HEK293 (cell line): Measurements from ENCODE around the gene ITGB3.

ENCODE experiments used
- CTCF ChIA-PET: fragments of 350-600 bp; formaldehyde crosslinking; extraction: SDS; loops from one replicate; lab custom pipeline; 2021; ENCODE audit warnings: antibody characterized with exemption; lab: Yijun Ruan, JAX
- POLR2A ChIA-PET: fragments of 300-600 bp; formaldehyde crosslinking; extraction: SDS; loops from one replicate; lab custom pipeline; 2020; ENCODE audit warnings: antibody characterized with exemption, inconsistent platforms; lab: Yijun Ruan, JAX
- H3K27ac ChIP-seq: fragments of 200-500 bp; sonication (Bioruptor generic); 2 replicates; pipeline ENCODE4 v1.5.1; 2014; ENCODE audit warnings: low read depth, low read length, control low read depth, inconsistent platforms; ENCODE audit errors: extremely low read depth
- H3K36me3 ChIP-seq, 2 experiments: fragments of 200-500 bp in 1 of 2; sonication (Bioruptor generic) in 1 of 2; 1 replicate in 1 of 2; 2 replicates in 1 of 2; pipeline ENCODE4 v1.5.1; 2014 to 2017; ENCODE audit warnings: inconsistent platforms in 2 of 2, low read length in 2 of 2; ENCODE audit not compliant: control insufficient read depth in 2 of 2, insufficient read depth in 1 of 2
- H3K4me1 ChIP-seq: fragments of 200-500 bp; sonication (Bioruptor generic); 2 replicates; pipeline ENCODE4 v1.5.1; 2014; ENCODE audit warnings: mild to moderate bottlenecking, low read length, inconsistent platforms; ENCODE audit not compliant: control insufficient read depth, insufficient read depth
- H3K4me3 ChIP-seq: 2 replicates; pipeline ENCODE4 v1.5.1; 2011; ENCODE audit warnings: low read depth, mild to moderate bottlenecking, control low read depth, low read length, moderate library complexity
- H3K9me3 ChIP-seq: fragments of 200-500 bp; sonication (Bioruptor generic); 2 replicates; pipeline ENCODE4 v1.5.1; 2014; ENCODE audit warnings: low read depth, low read length, inconsistent platforms; ENCODE audit not compliant: control insufficient read depth, insufficient read depth
- BCL11A ChIP-seq: fragments of 450-650 bp; formaldehyde crosslinking; IDR thresholded peaks from 2 replicates; pipeline ENCODE4 v1.5.1; 2016; ENCODE audit warnings: low read depth, missing biosample characterization, missing genetic modification characterization
- EGR2 ChIP-seq: fragments of 450-650 bp; formaldehyde crosslinking; IDR thresholded peaks from 2 replicates; pipeline ENCODE4 v1.5.1; 2016; ENCODE audit warnings: low read depth, missing biosample characterization, missing genetic modification characterization
- GFI1B ChIP-seq: fragments of 450-650 bp; formaldehyde crosslinking; IDR thresholded peaks from 2 replicates; pipeline ENCODE4 v1.5.1; 2016; ENCODE audit warnings: missing biosample characterization, missing genetic modification characterization
- TCF7L2 ChIP-seq: IDR thresholded peaks from 2 replicates; pipeline ENCODE4 v1.6.1; 2011; ENCODE audit warnings: low read depth, mild to moderate bottlenecking, inconsistent platforms, low read length, moderate library complexity, borderline replicate concordance
- ZBTB48 ChIP-seq: fragments of 450-650 bp; formaldehyde crosslinking; IDR thresholded peaks from 2 replicates; pipeline ENCODE4 v1.5.1; 2016; ENCODE audit warnings: missing biosample characterization, missing genetic modification characterization
- ZFHX2 ChIP-seq: fragments of 450-650 bp; formaldehyde crosslinking; conservative IDR thresholded peaks from 2 replicates; pipeline ENCODE4 v1.5.1; 2016; ENCODE audit warnings: missing biosample characterization, missing genetic modification characterization
- ZNF10 ChIP-seq: fragments of 450-650 bp; formaldehyde crosslinking; IDR thresholded peaks from 2 replicates; pipeline ENCODE4 v1.5.1; 2017; ENCODE audit warnings: missing biosample characterization, missing genetic modification characterization
- ZNF157 ChIP-seq: fragments of 450-650 bp; formaldehyde crosslinking; IDR thresholded peaks from 2 replicates; pipeline ENCODE4 v1.5.1; 2016; ENCODE audit warnings: missing biosample characterization, missing genetic modification characterization
- ZNF239 ChIP-seq: fragments of 450-650 bp; formaldehyde crosslinking; IDR thresholded peaks from 2 replicates; pipeline ENCODE4 v1.5.1; 2016; ENCODE audit warnings: missing biosample characterization, missing genetic modification characterization
- ZNF266 ChIP-seq: fragments of 450-650 bp; formaldehyde crosslinking; IDR thresholded peaks from 2 replicates; pipeline ENCODE4 v1.5.1; 2016; ENCODE audit warnings: missing biosample characterization, missing genetic modification characterization, low read depth
- ZNF324 ChIP-seq: fragments of 450-650 bp; formaldehyde crosslinking; IDR thresholded peaks from 2 replicates; pipeline ENCODE4 v1.5.1; 2016; ENCODE audit warnings: missing biosample characterization, missing genetic modification characterization
- ZNF341 ChIP-seq: fragments of 450-650 bp; formaldehyde crosslinking; IDR thresholded peaks from 2 replicates; pipeline ENCODE4; 2016; ENCODE audit warnings: low read depth, missing biosample characterization, missing genetic modification characterization
- ZNF394 ChIP-seq: fragments of 450-650 bp; formaldehyde crosslinking; IDR thresholded peaks from 2 replicates; pipeline ENCODE4 v1.5.1; 2016; ENCODE audit warnings: missing biosample characterization, missing genetic modification characterization, mild to moderate bottlenecking, moderate library complexity, borderline replicate concordance
- ZNF433 ChIP-seq: fragments of 450-650 bp; formaldehyde crosslinking; IDR thresholded peaks from 2 replicates; pipeline ENCODE4 v1.5.1; 2016; ENCODE audit warnings: missing biosample characterization, missing genetic modification characterization, low read depth
- ZNF501 ChIP-seq: fragments of 450-650 bp; formaldehyde crosslinking; IDR thresholded peaks from 2 replicates; pipeline ENCODE4 v1.5.1; 2016; ENCODE audit warnings: missing biosample characterization, missing genetic modification characterization
- ZNF677 ChIP-seq: fragments of 450-650 bp; IDR thresholded peaks from 2 replicates; pipeline ENCODE4 v1.5.0; 2018; ENCODE audit warnings: missing biosample characterization, mild to moderate bottlenecking, missing genetic modification characterization, moderate library complexity
- TF ChIP-seq, protein P1 (sequence below): fragments of 450-650 bp; formaldehyde crosslinking; IDR thresholded peaks from 2 replicates; pipeline ENCODE4 v1.5.1; 2016; ENCODE audit warnings: missing biosample characterization, missing genetic modification characterization, low read depth
- TF ChIP-seq, protein P2 (sequence below): fragments of 450-650 bp; formaldehyde crosslinking; IDR thresholded peaks from 2 replicates; pipeline ENCODE4 v1.5.1; 2016; ENCODE audit warnings: missing biosample characterization, missing genetic modification characterization
- TF ChIP-seq, protein P3 (sequence below): fragments of 450-650 bp; formaldehyde crosslinking; IDR thresholded peaks from 2 replicates; pipeline ENCODE4 v1.5.1; 2017; ENCODE audit warnings: missing biosample characterization, missing genetic modification characterization
- TF ChIP-seq, protein P4 (sequence below): fragments of 450-650 bp; formaldehyde crosslinking; IDR thresholded peaks from 2 replicates; pipeline ENCODE4 v1.5.1; 2016; ENCODE audit warnings: missing biosample characterization, missing genetic modification characterization
- TF ChIP-seq, protein P5 (sequence below): fragments of 450-650 bp; formaldehyde crosslinking; IDR thresholded peaks from 2 replicates; pipeline ENCODE4 v1.5.1; 2016; ENCODE audit warnings: missing biosample characterization, missing genetic modification characterization

Gene ITGB3

DNA sequence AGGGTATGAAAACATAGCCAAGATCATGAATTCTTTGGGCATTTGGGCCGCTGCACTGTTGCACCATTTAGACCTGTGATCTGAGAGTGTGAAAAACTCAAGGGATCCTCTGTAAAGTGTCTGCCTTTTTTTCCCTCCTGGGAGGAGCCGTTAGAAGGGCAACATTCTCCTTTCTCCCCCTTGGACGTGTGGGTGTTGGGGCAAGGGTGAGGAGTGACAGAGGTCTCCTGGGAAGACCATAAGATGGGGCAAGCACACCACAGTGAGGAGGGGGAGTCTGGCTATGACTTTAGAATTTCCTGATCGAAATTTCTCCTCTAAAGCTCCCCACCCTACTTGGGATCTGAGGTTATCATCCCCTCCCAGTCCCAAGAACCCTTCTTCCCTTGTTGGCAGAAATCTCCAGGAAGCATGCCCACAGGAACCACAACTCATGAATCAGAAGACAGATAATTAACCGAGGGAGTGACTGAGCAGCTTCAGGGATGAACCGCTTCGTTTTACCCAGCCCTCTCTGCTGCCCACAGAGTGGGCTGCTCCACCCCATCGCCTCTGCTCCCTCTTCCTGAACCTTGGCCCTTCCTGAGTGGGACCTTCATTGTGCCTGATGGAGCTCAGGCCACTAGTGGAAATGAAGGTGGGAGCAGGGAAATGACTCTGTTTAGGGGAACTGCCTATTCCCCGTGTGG, 4.2 kb downstream of the ITGB3 start:
- Histone ChIP-seq H3K4me1 (no peaks in the 10 kb centered on the region; the same call in 1 of the 2 replicates), H3K9me3 (no peaks in the 10 kb centered on the region), H3K4me3 (no peak overlapping the region), H3K36me3 (no peaks in the 10 kb centered on the region), H3K27ac (no peak overlapping the region)
- CTCF ChIA-PET, result interaction anchor here (0.6 to 5.3 kb wide), 8 partner anchors 16 to 179 kb away, joined by 3 to 26 read pairs (median 3); no protein-coding TSS in a partner anchor
- TF ChIP-seq EGR2 (tag by site-specific recombination) (peak; percentile 69), ZNF157 (tag by site-specific recombination) (no peak), ZFHX2 (tag by site-specific recombination) (peak; percentile 77), GFI1B (tag by site-specific recombination) (no peak), ZBTB48 (tag by site-specific recombination) (peak; percentile 95), ZNF266 (tag by site-specific recombination) (no peak), BCL11A (tag by site-specific recombination) (no peak), ZNF433 (tag by site-specific recombination) (no peak), ZNF10 (tag by site-specific recombination) (no peak), ZNF324 (tag by site-specific recombination) (no peak), TCF7L2 (no peak), ZNF394 (tag by site-specific recombination) (no peak)
- TF ChIP-seq, protein P1, sequence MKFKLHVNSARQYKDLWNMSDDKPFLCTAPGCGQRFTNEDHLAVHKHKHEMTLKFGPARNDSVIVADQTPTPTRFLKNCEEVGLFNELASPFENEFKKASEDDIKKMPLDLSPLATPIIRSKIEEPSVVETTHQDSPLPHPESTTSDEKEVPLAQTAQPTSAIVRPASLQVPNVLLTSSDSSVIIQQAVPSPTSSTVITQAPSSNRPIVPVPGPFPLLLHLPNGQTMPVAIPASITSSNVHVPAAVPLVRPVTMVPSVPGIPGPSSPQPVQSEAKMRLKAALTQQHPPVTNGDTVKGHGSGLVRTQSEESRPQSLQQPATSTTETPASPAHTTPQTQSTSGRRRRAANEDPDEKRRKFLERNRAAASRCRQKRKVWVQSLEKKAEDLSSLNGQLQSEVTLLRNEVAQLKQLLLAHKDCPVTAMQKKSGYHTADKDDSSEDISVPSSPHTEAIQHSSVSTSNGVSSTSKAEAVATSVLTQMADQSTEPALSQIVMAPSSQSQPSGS (tag by site-specific recombination), result no peak
- TF ChIP-seq, protein P2, sequence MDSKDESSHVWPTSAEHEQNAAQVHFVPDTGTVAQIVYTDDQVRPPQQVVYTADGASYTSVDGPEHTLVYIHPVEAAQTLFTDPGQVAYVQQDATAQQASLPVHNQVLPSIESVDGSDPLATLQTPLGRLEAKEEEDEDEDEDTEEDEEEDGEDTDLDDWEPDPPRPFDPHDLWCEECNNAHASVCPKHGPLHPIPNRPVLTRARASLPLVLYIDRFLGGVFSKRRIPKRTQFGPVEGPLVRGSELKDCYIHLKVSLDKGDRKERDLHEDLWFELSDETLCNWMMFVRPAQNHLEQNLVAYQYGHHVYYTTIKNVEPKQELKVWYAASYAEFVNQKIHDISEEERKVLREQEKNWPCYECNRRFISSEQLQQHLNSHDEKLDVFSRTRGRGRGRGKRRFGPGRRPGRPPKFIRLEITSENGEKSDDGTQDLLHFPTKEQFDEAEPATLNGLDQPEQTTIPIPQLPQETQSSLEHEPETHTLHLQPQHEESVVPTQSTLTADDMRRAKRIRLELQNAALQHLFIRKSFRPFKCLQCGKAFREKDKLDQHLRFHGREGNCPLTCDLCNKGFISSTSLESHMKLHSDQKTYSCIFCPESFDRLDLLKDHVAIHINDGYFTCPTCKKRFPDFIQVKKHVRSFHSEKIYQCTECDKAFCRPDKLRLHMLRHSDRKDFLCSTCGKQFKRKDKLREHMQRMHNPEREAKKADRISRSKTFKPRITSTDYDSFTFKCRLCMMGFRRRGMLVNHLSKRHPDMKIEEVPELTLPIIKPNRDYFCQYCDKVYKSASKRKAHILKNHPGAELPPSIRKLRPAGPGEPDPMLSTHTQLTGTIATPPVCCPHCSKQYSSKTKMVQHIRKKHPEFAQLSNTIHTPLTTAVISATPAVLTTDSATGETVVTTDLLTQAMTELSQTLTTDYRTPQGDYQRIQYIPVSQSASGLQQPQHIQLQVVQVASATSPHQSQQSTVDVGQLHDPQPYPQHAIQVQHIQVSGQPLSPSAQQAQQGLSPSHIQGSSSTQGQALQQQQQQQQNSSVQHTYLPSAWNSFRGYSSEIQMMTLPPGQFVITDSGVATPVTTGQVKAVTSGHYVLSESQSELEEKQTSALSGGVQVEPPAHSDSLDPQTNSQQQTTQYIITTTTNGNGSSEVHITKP (tag by site-specific recombination), result peak; percentile 79
- TF ChIP-seq, protein P3, sequence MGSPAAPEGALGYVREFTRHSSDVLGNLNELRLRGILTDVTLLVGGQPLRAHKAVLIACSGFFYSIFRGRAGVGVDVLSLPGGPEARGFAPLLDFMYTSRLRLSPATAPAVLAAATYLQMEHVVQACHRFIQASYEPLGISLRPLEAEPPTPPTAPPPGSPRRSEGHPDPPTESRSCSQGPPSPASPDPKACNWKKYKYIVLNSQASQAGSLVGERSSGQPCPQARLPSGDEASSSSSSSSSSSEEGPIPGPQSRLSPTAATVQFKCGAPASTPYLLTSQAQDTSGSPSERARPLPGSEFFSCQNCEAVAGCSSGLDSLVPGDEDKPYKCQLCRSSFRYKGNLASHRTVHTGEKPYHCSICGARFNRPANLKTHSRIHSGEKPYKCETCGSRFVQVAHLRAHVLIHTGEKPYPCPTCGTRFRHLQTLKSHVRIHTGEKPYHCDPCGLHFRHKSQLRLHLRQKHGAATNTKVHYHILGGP, result no peak
- TF ChIP-seq, protein P4, sequence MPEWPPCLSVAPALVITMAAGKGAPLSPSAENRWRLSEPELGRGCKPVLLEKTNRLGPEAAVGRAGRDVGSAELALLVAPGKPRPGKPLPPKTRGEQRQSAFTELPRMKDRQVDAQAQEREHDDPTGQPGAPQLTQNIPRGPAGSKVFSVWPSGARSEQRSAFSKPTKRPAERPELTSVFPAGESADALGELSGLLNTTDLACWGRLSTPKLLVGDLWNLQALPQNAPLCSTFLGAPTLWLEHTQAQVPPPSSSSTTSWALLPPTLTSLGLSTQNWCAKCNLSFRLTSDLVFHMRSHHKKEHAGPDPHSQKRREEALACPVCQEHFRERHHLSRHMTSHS (tag by site-specific recombination), result no peak
- POLR2A ChIA-PET, result interaction anchor here (1.5 kb wide), 1 partner anchor 18 kb away, joined by 6 read pairs; no protein-coding TSS in a partner anchor

DNA sequence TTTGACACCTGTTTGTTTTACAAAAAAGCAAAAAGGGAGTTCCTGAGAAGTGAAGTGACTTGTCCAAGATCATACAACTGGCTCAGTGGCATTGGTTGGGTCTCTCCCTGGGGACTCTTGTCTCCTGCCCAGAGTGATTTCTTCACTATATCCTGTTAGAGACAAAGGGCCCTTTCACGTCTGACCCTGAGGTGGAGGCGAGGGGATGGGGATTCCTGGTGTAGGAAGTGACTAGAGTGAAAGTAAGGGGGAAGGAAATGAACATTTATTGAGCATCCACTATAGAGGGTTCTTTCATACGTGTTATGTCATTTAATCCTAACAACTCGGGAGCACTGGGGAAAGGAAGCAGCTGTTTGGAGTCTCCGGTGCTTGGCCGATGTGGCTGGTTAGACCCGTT, 9.0 kb downstream of the ITGB3 start:
- ChIA-PET POLR2A (no interaction called here), CTCF (no interaction called here)
- TF ChIP-seq, protein P5, sequence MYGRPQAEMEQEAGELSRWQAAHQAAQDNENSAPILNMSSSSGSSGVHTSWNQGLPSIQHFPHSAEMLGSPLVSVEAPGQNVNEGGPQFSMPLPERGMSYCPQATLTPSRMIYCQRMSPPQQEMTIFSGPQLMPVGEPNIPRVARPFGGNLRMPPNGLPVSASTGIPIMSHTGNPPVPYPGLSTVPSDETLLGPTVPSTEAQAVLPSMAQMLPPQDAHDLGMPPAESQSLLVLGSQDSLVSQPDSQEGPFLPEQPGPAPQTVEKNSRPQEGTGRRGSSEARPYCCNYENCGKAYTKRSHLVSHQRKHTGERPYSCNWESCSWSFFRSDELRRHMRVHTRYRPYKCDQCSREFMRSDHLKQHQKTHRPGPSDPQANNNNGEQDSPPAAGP (tag by site-specific recombination), result no peak
- TF ChIP-seq, protein P1 (tag by site-specific recombination), result no peak
- TF ChIP-seq ZNF341 (tag by site-specific recombination) (no peak), ZNF501 (tag by site-specific recombination) (no peak), ZNF324 (tag by site-specific recombination) (no peak), ZNF677 (no peak), ZNF239 (tag by site-specific recombination) (no peak)
- Histone ChIP-seq H3K27ac (no peak overlapping the region), H3K4me3 (no peak overlapping the region), H3K36me3 (no peaks in the 10 kb centered on the region), H3K9me3 (no peaks in the 10 kb centered on the region), H3K4me1 (no peaks in the 10 kb centered on the region)
